HepG2 (cell line): ENCODE data around the gene CACNG7. TPM values are rescaled to one million over a fixed set of nuclear protein-coding genes. Genes with fewer than 3 reads are reported as not detected.

Source experiments
- FOXO4 ChIP-seq: sonication (generic); formaldehyde crosslinking; conservative IDR thresholded peaks from 2 replicates; pipeline ENCODE4 v1.8.1; 2023; ENCODE audit warnings: missing genetic modification reagents
- FOXP1 ChIP-seq, 2 experiments: fragments of 450-650 bp in 1 of 2; IDR thresholded peaks; 2 replicates each; pipeline ENCODE4 v1.6.1; 2017 to 2018; ENCODE audit warnings: antibody characterized with exemption in 1 of 2
- KAT8 ChIP-seq: IDR thresholded peaks from 2 replicates; pipeline ENCODE4 v1.6.1; 2016; ENCODE audit warnings: missing genetic modification reagents, missing compliant biosample characterization
- KLF15 ChIP-seq: sonication (generic); formaldehyde crosslinking; IDR thresholded peaks from 2 replicates; pipeline ENCODE4 v1.8.1; 2023; ENCODE audit warnings: borderline replicate concordance, mild to moderate bottlenecking, inconsistent platforms, missing genetic modification reagents, mixed read lengths
- NR1H2 ChIP-seq: sonication (generic); formaldehyde crosslinking; IDR thresholded peaks from 2 replicates; pipeline ENCODE4 v1.8.1; 2022; ENCODE audit warnings: low read depth, missing genetic modification reagents, borderline replicate concordance
- PATZ1 ChIP-seq: sonication (generic); formaldehyde crosslinking; IDR thresholded peaks from 2 replicates; pipeline ENCODE4 v1.4.0; 2020; ENCODE audit warnings: missing genetic modification reagents
- REST ChIP-seq, 2 experiments: IDR thresholded peaks; 2 replicates each; pipeline ENCODE4 v1.6.1; 2011 to 2012; ENCODE audit warnings: low read length in 2 of 2, borderline replicate concordance in 1 of 2, low read depth in 1 of 2, mild to moderate bottlenecking in 1 of 2, moderate library complexity in 1 of 2
- SAFB2 ChIP-seq: sonication (generic); formaldehyde crosslinking; IDR thresholded peaks from 2 replicates; pipeline ENCODE4 v1.5.1; 2020; ENCODE audit warnings: missing genetic modification reagents, low read depth, mild to moderate bottlenecking, borderline replicate concordance
- ZKSCAN8 ChIP-seq: IDR thresholded peaks from 2 replicates; pipeline ENCODE4 v1.6.1; 2016; ENCODE audit warnings: borderline replicate concordance, missing genetic modification reagents, missing compliant biosample characterization
- ZNF543 ChIP-seq: sonication (generic); formaldehyde crosslinking; IDR thresholded peaks from 2 replicates; pipeline ENCODE4 v1.4.0; 2020; ENCODE audit warnings: mild to moderate bottlenecking, missing genetic modification reagents
- ZNF557 ChIP-seq: sonication (generic); formaldehyde crosslinking; IDR thresholded peaks from 2 replicates; pipeline ENCODE4 v1.4.0; 2020; ENCODE audit warnings: missing genetic modification reagents
- ZNF652 ChIP-seq: IDR thresholded peaks from 2 replicates; pipeline ENCODE4 v1.6.1; 2016; ENCODE audit warnings: low read depth, borderline replicate concordance
- polyA plus RNA-seq, 8 experiments: library from polyadenylated mRNA; depleted of rRNA in 3 of 8; stranded (reverse) in 7 of 8; unstranded in 1 of 8; fragments of >200 nt; fragmentation: Illumina TruSeq in 4 of 8; extraction: Trizol in 4 of 8; gene quantifications; 2 replicates each; pipeline versions ENCODE4 v1.2.1 to v1.2.3, GENCODE V29; 2011 to 2016; ENCODE audit warnings: low read depth in 4 of 8, missing spikeins in 1 of 8, mixed read lengths in 1 of 8; ENCODE audit not compliant: insufficient read depth in 1 of 8
- total RNA-seq, 5 experiments: library from RNA; depleted of rRNA; stranded (reverse); fragments of >200 nt; fragmentation: Illumina TruSeq; extraction: Trizol; gene quantifications; 2 replicates each; pipeline ENCODE4 v1.2.3, GENCODE V29; 2016; ENCODE audit warnings: low read depth in 1 of 5

The CACNG7 gene
- total and polyA plus RNA-seq, 2 of the 13 experiments (the other 11 are each of a cell fraction or from before 2014, with no cell fraction given) = not detected

GRCh38 chr19:53865918-53866864, 42.9 kb upstream of the CACNG7 start (continued):
- peak in 1 of 2 experiments; percentile 47; a peak in 1 of 4 replicates for TF ChIP-seq REST (IDR thresholded peaks at IDR 0.05; ENCODE audit: borderline replicate concordance in 1 of 2, low read depth in 1 of 2, low read length in 2 of 2)
- peak; percentile 25; the same call in 1 of the 2 replicates for TF ChIP-seq ZNF652
- no peak for TF ChIP-seq FOXO4 (CRISPR knock-in tag)
- peak; percentile 54 for TF ChIP-seq KAT8 (CRISPR knock-in tag)
- no peak for TF ChIP-seq ZNF557 (CRISPR knock-in tag)
- TF ChIP-seq KLF15 (CRISPR knock-in tag) = peak; percentile 54; the same call in 1 of the 2 replicates
- TF ChIP-seq ZNF543 (CRISPR knock-in tag) = peak; percentile 69; the same call in 1 of the 2 replicates
- TF ChIP-seq PATZ1 (CRISPR knock-in tag) = peak; percentile 35; the same call in 1 of the 2 replicates
- TF ChIP-seq SAFB2 (CRISPR knock-in tag) = peak; percentile 85
- no peak for TF ChIP-seq ZKSCAN8 (CRISPR knock-in tag)
- TF ChIP-seq NR1H2 (CRISPR knock-in tag) = no peak
- no peak for TF ChIP-seq FOXP1 (IDR thresholded peaks at IDR 0.05)
- no peak for TF ChIP-seq FOXP1 (CRISPR knock-in tag; IDR thresholded peaks at IDR 0.05)
